GM18868 (cell line): ENCODE measurements around the gene PLEKHA8.
A peak's percentile ranks its signal among the peaks of the same experiment; 100 is the strongest.
"Not testable (repeated sequence)": the region's sequence is repeated elsewhere in the genome, so short reads cannot be mapped to it uniquely, and the experiment has no call there.

ENCODE experiments used
- ATAC-seq: cut with Tn5 transposase; IDR thresholded peaks from one replicate; pipeline ENCODE4 v1.9.1; 2021; ENCODE audit warnings: mild to moderate bottlenecking, moderate library complexity; ENCODE audit not compliant: unreplicated experiment

Gene PLEKHA8

GRCh38 chr7:30093420-30093952 is 65.3 kb downstream of the PLEKHA8 start:
- no peak for ATAC-seq

GRCh38 chr7:30098599-30098998 is 70.4 kb downstream of the PLEKHA8 start:
- not testable (repeated sequence) for ATAC-seq

- no peak for ATAC-seq
Observed at GRCh38 chr7:30102281-30102680, 74.1 kb downstream of the PLEKHA8 start.

GRCh38 chr7:30104157-30104556 is 75.9 kb downstream of the PLEKHA8 start:
- no peak for ATAC-seq

GRCh38 chr7:30112103-30112713 is 84.0 kb downstream of the PLEKHA8 start:
- no peak for ATAC-seq

GRCh38 chr7:30113144-30113543 is 84.9 kb downstream of the PLEKHA8 start:
- no peak for ATAC-seq

- ATAC-seq, result no peak
Observed at GRCh38 chr7:30114536-30115238, 86.5 kb downstream of the PLEKHA8 start.

GRCh38 chr7:30115709-30116297 is 87.6 kb downstream of the PLEKHA8 start:
- no peak for ATAC-seq

GRCh38 chr7:30116771-30117170 is 88.6 kb downstream of the PLEKHA8 start:
- ATAC-seq, result no peak

- ATAC-seq, result no peak
Observed at GRCh38 chr7:30117896-30118295, 89.7 kb downstream of the PLEKHA8 start.

GRCh38 chr7:30119890-30120577 is 91.8 kb downstream of the PLEKHA8 start:
- no peak for ATAC-seq

- no peak for ATAC-seq
Observed at GRCh38 chr7:30133736-30134610, 105.8 kb downstream of the PLEKHA8 start.

GRCh38 chr7:30134611-30135300 is 106.5 kb downstream of the PLEKHA8 start, which contains the start of gene MTURN:
Gene MTURN (plus strand): TSS chr7:30134986. CDS start chr7:30135137, 151 bp downstream.
- ATAC-seq, result peak; percentile 84

GRCh38 chr7:30135301-30136116 is 107.3 kb downstream of the PLEKHA8 start:
- ATAC-seq, result peak; percentile 27

- ATAC-seq, result no peak
Observed at GRCh38 chr7:30136117-30136731, 108.0 kb downstream of the PLEKHA8 start.

GRCh38 chr7:30136743-30137485 is 108.7 kb downstream of the PLEKHA8 start:
- ATAC-seq, result no peak

- ATAC-seq, result no peak
Observed at GRCh38 chr7:30139836-30140384, 111.7 kb downstream of the PLEKHA8 start.
